CD4-positive, alpha-beta T cell treated with Interleukin-17A for 4 hours (primary cell): Measurements from ENCODE around the gene PVALB.
"Not testable (repeated sequence)": the region's sequence is repeated elsewhere in the genome, so short reads cannot be mapped to it uniquely, and the experiment has no call there.

Experiments used
- DNase-seq: peaks from one replicate; pipeline ENCODE4 v3.0.0-alpha.2; 2020; ENCODE audit warnings: mixed read lengths

The PVALB gene

GRCh38 chr22:36755316-36755715 is 61.5 kb downstream of the PVALB start:
- no peak for DNase-seq

GRCh38 chr22:36754881-36755280 is 62.0 kb downstream of the PVALB start:
- DNase-seq: not testable (repeated sequence)

GRCh38 chr22:36753916-36754315 is 62.9 kb downstream of the PVALB start:
- no peak for DNase-seq

GRCh38 chr22:36753120-36753802 is 63.6 kb downstream of the PVALB start:
- DNase-seq: no peak
